A549 (cell line): ENCODE results near the gene KIAA2012. TPM values are rescaled to one million over a fixed set of nuclear protein-coding genes. Genes with fewer than 3 reads are reported as not detected.
A peak's percentile ranks its signal among the peaks of the same experiment; 100 is the strongest.

Source experiments
- ATAC-seq, 2 experiments: fragments of 200-7000 bp in 1 of 2; fragments of >200 bp in 1 of 2; cut with Nextera tagmentation in 1 of 2; cut with Tn5 transposase in 1 of 2; 3 replicates each; pipeline versions ENCODE4 v1.8.0 to v1.9.1; 2018 to 2020; ENCODE audit warnings: mild to moderate bottlenecking in 1 of 2, moderate library complexity in 1 of 2
- CTCF ChIA-PET: fragments of 300-600 bp; sonication (Branson Sonifier 250); formaldehyde crosslinking; extraction: SDS; loops from one replicate; lab custom pipeline; 2021; ENCODE audit warnings: antibody characterized with exemption, inconsistent platforms; lab: Yijun Ruan, JAX
- POLR2A ChIA-PET: fragments of 350-600 bp; formaldehyde crosslinking; extraction: SDS; loops from one replicate; lab custom pipeline; 2021; ENCODE audit warnings: antibody characterized with exemption, inconsistent platforms; lab: Yijun Ruan, JAX
- DNase-seq, 2 experiments: peaks; one replicate each; pipeline versions ENCODE4 v3.0.0 to v3.0.0-alpha.2; 2011 to 2016; ENCODE audit warnings: low read depth in 1 of 2, low spot score in 1 of 2
- FAIRE-seq: peaks from 2 replicates; lab custom pipeline; 2011; peaks lifted over from hg19 to GRCh38; lab: Jason Lieb, UNC
- H3K27ac ChIP-seq, 2 experiments: fragments of >200 bp; sonication (Bioruptor Twin); formaldehyde crosslinking; 3 replicates each; pipeline ENCODE4 v1.5.1; 2016 to 2017
- H3K4me1 ChIP-seq: fragments of >200 bp; sonication (Bioruptor Twin); formaldehyde crosslinking; 3 replicates; pipeline ENCODE4 v1.6.1; 2016
- H3K4me2 ChIP-seq: fragments of >200 bp; sonication (Bioruptor Twin); formaldehyde crosslinking; 3 replicates; pipeline ENCODE4 v1.6.1; 2016
- H3K4me3 ChIP-seq: fragments of >200 bp; sonication (Bioruptor Twin); formaldehyde crosslinking; 3 replicates; pipeline ENCODE4 v1.5.1; 2016
- H3K9me3 ChIP-seq: fragments of >200 bp; sonication (Bioruptor Twin); formaldehyde crosslinking; 3 replicates; pipeline ENCODE4 v1.6.1; 2016
- BCL3 ChIP-seq: fragments of >200 bp; sonication (Bioruptor Twin); formaldehyde crosslinking; IDR thresholded peaks from 3 replicates; pipeline ENCODE4 v1.6.1; 2016
- BHLHE40 ChIP-seq: IDR thresholded peaks from 2 replicates; pipeline ENCODE4 v1.6.1; 2012; ENCODE audit warnings: low read depth, low read length, inconsistent platforms
- CBX2 ChIP-seq: fragments of 200-600 bp; sonication (generic); IDR thresholded peaks from 2 replicates; pipeline ENCODE4 v1.6.1; 2016; ENCODE audit warnings: low read depth, mild to moderate bottlenecking, borderline replicate concordance
- CBX8 ChIP-seq: fragments of 200-600 bp; sonication (generic); IDR thresholded peaks from 2 replicates; pipeline ENCODE4 v1.6.1; 2016
- CHD4 ChIP-seq: fragments of 200-600 bp; sonication (generic); IDR thresholded peaks from 2 replicates; pipeline ENCODE4 v1.6.1; 2016; ENCODE audit warnings: antibody characterized with exemption, mild to moderate bottlenecking, borderline replicate concordance
- CTCF ChIP-seq: fragments of >200 bp; sonication (Bioruptor Twin); formaldehyde crosslinking; IDR thresholded peaks from 3 replicates; pipeline ENCODE4 v1.5.1; 2016
- E2F6 ChIP-seq: IDR thresholded peaks from 2 replicates; pipeline ENCODE4 v1.6.1; 2012; ENCODE audit warnings: low read depth, borderline replicate concordance
- EHMT2 ChIP-seq: fragments of 200-600 bp; sonication (generic); IDR thresholded peaks from 2 replicates; pipeline ENCODE4 v1.6.1; 2016; ENCODE audit warnings: antibody characterized with exemption, low read depth, mild to moderate bottlenecking, moderate library complexity
- FOSL2 ChIP-seq, 2 experiments: fragments of 450-650 bp in 1 of 2; fragments of >200 bp in 1 of 2; sonication (Bioruptor Twin) in 1 of 2; formaldehyde crosslinking; IDR thresholded peaks; 2 replicates each; pipeline versions ENCODE4 v1.5.0 to v1.6.1; 2016 to 2020; ENCODE audit warnings: mild to moderate bottlenecking in 1 of 2, moderate library complexity in 1 of 2
- FOXS1 ChIP-seq: fragments of 250-450 bp; sonication (Bioruptor Pico); IDR thresholded peaks from 2 replicates; pipeline ENCODE4 v1.5.0; 2020; ENCODE audit warnings: mild to moderate bottlenecking, moderate library complexity
- HDAC2 ChIP-seq: fragments of 200-600 bp; sonication (generic); IDR thresholded peaks from 2 replicates; pipeline ENCODE4 v1.6.1; 2016
- HOXA7 ChIP-seq: fragments of 250-450 bp; sonication (Bioruptor Pico); IDR thresholded peaks from 2 replicates; pipeline ENCODE4 v1.5.0; 2020; ENCODE audit warnings: mild to moderate bottlenecking, moderate library complexity
- KDM5A ChIP-seq: fragments of 200-600 bp; sonication (generic); IDR thresholded peaks from 2 replicates; pipeline ENCODE4 v1.6.1; 2016; ENCODE audit warnings: antibody characterized with exemption, mild to moderate bottlenecking
- MAFK ChIP-seq: fragments of 450-650 bp; IDR thresholded peaks from 2 replicates; pipeline ENCODE4 v1.6.1; 2014; ENCODE audit not compliant: partially characterized antibody
- MAX ChIP-seq: IDR thresholded peaks from 2 replicates; pipeline ENCODE4 v1.6.1; 2012
- NR3C1 ChIP-seq: fragments of >200 bp; sonication (Bioruptor Twin); formaldehyde crosslinking; IDR thresholded peaks from 3 replicates; pipeline ENCODE4 v1.6.1; 2017
- PHF8 ChIP-seq: fragments of 200-600 bp; sonication (generic); IDR thresholded peaks from 2 replicates; pipeline ENCODE4 v1.6.1; 2016; ENCODE audit warnings: low read depth, mild to moderate bottlenecking, antibody characterized with exemption, moderate library complexity, borderline replicate concordance
- POLR2A ChIP-seq: IDR thresholded peaks from 2 replicates; pipeline ENCODE4 v1.6.1; 2012; ENCODE audit warnings: mild to moderate bottlenecking, low read length
- POLR2AphosphoS2 ChIP-seq: conservative IDR thresholded peaks from 2 replicates; pipeline ENCODE4 v1.6.1; 2012; ENCODE audit warnings: low read length, improper control_type of control experiment, inconsistent platforms
- RARB ChIP-seq: fragments of 250-450 bp; sonication (Bioruptor Pico); IDR thresholded peaks from 2 replicates; pipeline ENCODE4 v1.8.0; 2021; ENCODE audit warnings: mild to moderate bottlenecking, moderate library complexity
- RFX5 ChIP-seq: fragments of 450-650 bp; IDR thresholded peaks from 2 replicates; pipeline ENCODE4 v1.7.1; 2014; ENCODE audit warnings: antibody characterized with exemption, mild to moderate bottlenecking, moderate library complexity
- RNF2 ChIP-seq: fragments of 200-600 bp; sonication (generic); IDR thresholded peaks from 2 replicates; pipeline ENCODE4 v1.6.1; 2016; ENCODE audit warnings: low read depth, mild to moderate bottlenecking, antibody characterized with exemption, moderate library complexity, borderline replicate concordance
- SMC3 ChIP-seq: fragments of >200 bp; sonication (Bioruptor Twin); formaldehyde crosslinking; IDR thresholded peaks from 3 replicates; pipeline ENCODE4 v1.6.1; 2018; ENCODE audit warnings: inconsistent platforms
- TFCP2L1 ChIP-seq: fragments of 250-450 bp; sonication (Bioruptor Pico); IDR thresholded peaks from 2 replicates; pipeline ENCODE4 v1.5.0; 2021; ENCODE audit warnings: mild to moderate bottlenecking
- TP53 ChIP-seq: fragments of 250-450 bp; sonication (Bioruptor Pico); IDR thresholded peaks from 2 replicates; pipeline ENCODE4 v1.5.0; 2021; ENCODE audit warnings: mild to moderate bottlenecking, moderate library complexity
- ZFP36 ChIP-seq: fragments of 450-650 bp; IDR thresholded peaks from 2 replicates; pipeline ENCODE4 v1.6.1; 2014; ENCODE audit warnings: borderline replicate concordance; ENCODE audit not compliant: partially characterized antibody
- ZSCAN20 ChIP-seq: fragments of 250-450 bp; sonication (Bioruptor Pico); IDR thresholded peaks from 2 replicates; pipeline ENCODE4 v1.8.0; 2022; ENCODE audit warnings: mild to moderate bottlenecking, moderate library complexity
- WGBS: methylation state at CpG from one replicate; pipeline ENCODE4 v1.1.6; 2017; ENCODE audit errors: missing lambda C conversion rate; 5-methylcytosine and 5-hydroxymethylcytosine counted together
- polyA plus RNA-seq, 4 experiments: library from polyadenylated mRNA; depleted of rRNA in 3 of 4; stranded (reverse); fragments of >200 nt; fragmentation: RNase III in 1 of 4; extraction: RNeasy Plus Mini Kit Qiagen cat#74134 plus additional on column Dnase treatment in 1 of 4; gene quantifications; 2 replicates in 3 of 4; 3 replicates in 1 of 4; pipeline ENCODE4 v1.2.3, GENCODE V29; 2011 to 2017
- TF ChIP-seq, protein P1 (sequence below): fragments of 450-650 bp; IDR thresholded peaks from 2 replicates; pipeline ENCODE4 v1.6.1; 2014; ENCODE audit warnings: antibody characterized with exemption
- TF ChIP-seq, protein P2 (sequence below): fragments of 150-350 bp; IDR thresholded peaks from 2 replicates; pipeline ENCODE4 v1.6.1; 2014; ENCODE audit warnings: low read depth, mild to moderate bottlenecking, low read length
- TF ChIP-seq, protein P3 (sequence below): fragments of >200 bp; sonication (Bioruptor Twin); formaldehyde crosslinking; IDR thresholded peaks from 2 replicates; pipeline ENCODE4 v1.6.1; 2016

KIAA2012 gene
- polyA plus RNA-seq, 2 of the 4 experiments (the other 2 are of a cell fraction) = 0.01 to 0.04 TPM

DNA sequence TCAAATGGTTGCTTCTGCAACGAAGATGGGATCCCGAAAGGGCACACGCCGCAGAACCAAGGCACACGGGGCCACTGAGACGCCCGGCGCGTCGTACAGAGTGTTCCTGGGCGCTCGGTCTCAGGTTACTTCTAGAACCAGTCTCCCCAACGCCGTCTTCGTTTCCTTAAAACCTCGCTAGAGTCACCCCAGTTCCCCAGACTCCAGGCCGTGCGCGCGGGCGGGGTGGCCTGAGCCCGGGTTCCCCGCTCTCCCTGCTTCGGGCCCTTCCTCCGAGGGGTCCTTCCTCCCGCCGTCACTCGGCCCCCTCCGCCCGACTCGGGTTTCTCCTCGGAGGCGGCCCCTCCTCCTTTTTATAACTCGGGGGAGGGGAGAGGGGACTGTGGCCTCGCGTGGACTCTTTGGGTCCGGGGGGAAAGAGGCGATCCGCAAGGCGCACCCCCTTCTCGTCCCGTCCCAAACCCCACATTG lies 40.2 kb upstream of the KIAA2012 start:
- 2% methylated on average over 24 of the region's 42 CpGs for WGBS

More for the DNA sequence above, 40.2 kb upstream of the KIAA2012 start:
- Histone ChIP-seq H3K27ac (peak overlapping the region; percentile 95 to 96), H3K4me2 (peak overlapping the region; percentile 81), H3K4me1 (peaks cover 24% of the 10 kb centered on the region), H3K9me3 (no peaks in the 10 kb centered on the region), H3K4me3 (peak overlapping the region; percentile 77)
- CTCF ChIA-PET = no interaction called here
- TF ChIP-seq HOXA7 (no peak), ZFP36 (no peak), E2F6 (0 out of 2 replicates have a peak, but pooled peaks have one; percentile 41), TFCP2L1 (no peak), FOSL2 (IDR thresholded peaks at IDR 0.05) (no peak), FOSL2 (CRISPR knock-in tag; IDR thresholded peaks at IDR 0.05) (no peak), BCL3 (no peak), RARB (CRISPR knock-in tag) (no peak), CBX2 (no peak), NR3C1 (no peak), EHMT2 (no peak), PHF8 (no peak), POLR2A (no peak; the same call in none of the 2 replicates), TP53 (CRISPR knock-in tag) (no peak), CBX8 (peak; percentile 93; the same call in 1 of the 2 replicates), RNF2 (peak; percentile 96; the same call in 1 of the 2 replicates), POLR2AphosphoS2 (no peak), CHD4 (no peak), SMC3 (no peak), FOXS1 (no peak), BHLHE40 (no peak), MAFK (no peak), KDM5A (no peak), RFX5 (no peak), ZSCAN20 (CRISPR knock-in tag) (no peak), CTCF (no peak), MAX (peak; percentile 45; the same call in 1 of the 2 replicates), HDAC2 (no peak)
- TF ChIP-seq, protein P1, sequence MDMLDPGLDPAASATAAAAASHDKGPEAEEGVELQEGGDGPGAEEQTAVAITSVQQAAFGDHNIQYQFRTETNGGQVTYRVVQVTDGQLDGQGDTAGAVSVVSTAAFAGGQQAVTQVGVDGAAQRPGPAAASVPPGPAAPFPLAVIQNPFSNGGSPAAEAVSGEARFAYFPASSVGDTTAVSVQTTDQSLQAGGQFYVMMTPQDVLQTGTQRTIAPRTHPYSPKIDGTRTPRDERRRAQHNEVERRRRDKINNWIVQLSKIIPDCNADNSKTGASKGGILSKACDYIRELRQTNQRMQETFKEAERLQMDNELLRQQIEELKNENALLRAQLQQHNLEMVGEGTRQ = no peak
- TF ChIP-seq, protein P2, sequence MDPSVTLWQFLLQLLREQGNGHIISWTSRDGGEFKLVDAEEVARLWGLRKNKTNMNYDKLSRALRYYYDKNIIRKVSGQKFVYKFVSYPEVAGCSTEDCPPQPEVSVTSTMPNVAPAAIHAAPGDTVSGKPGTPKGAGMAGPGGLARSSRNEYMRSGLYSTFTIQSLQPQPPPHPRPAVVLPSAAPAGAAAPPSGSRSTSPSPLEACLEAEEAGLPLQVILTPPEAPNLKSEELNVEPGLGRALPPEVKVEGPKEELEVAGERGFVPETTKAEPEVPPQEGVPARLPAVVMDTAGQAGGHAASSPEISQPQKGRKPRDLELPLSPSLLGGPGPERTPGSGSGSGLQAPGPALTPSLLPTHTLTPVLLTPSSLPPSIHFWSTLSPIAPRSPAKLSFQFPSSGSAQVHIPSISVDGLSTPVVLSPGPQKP = no peak
- TF ChIP-seq, protein P3, sequence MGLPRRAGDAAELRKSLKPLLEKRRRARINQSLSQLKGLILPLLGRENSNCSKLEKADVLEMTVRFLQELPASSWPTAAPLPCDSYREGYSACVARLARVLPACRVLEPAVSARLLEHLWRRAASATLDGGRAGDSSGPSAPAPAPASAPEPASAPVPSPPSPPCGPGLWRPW = no peak
- ATAC-seq = peak; percentile 32 to 69
- peak; percentile 40 to 49 for DNase-seq
- FAIRE-seq = no peak
- POLR2A ChIA-PET = no interaction called here
